Measurements from ENCODE around the gene SERPING1. TPM values are rescaled to one million over a fixed set of nuclear protein-coding genes. Genes with fewer than 3 reads are reported as not detected.

SERPING1 gene
- total RNA-seq, 1 experiment from 2014 or later, result 1.3 TPM

- Histone ChIP-seq H3K9me3 (ENCODE audit: control insufficient read depth, insufficient read depth, low read depth, low read length) (no peaks in the 10 kb centered on the region), H3K27me3 (ENCODE audit: control insufficient read depth, insufficient read depth, low read length) (no peaks in the 10 kb centered on the region), H3K36me3 (ENCODE audit: control insufficient read depth, insufficient read depth, low read length) (no peaks in the 10 kb centered on the region), H3K27ac (ENCODE audit: low read length) (no peak overlapping the region), H3K4me1 (ENCODE audit: control insufficient read depth, insufficient read depth, low read length) (no peaks in the 10 kb centered on the region), H3K4me3 (ENCODE audit: low read depth in 2 of 2, low read length in 2 of 2) (no peak overlapping the region)
- ATAC-seq (no peak), DNase-seq (ENCODE audit: low read depth, low spot score) (no peak)
- ChIA-PET CTCF (no interaction called here), POLR2A (no interaction called here)
- intact Hi-C loops (cut with micrococcal nuclease; ENCODE audit: unreplicated experiment) (no loop called here), in situ Hi-C loops (cut with HindIII; ENCODE audit: low pct_unique_long_range_greater_than_20kb, low sequenced_read_pairs) (no loop called here)
- no TSS peak for BruUV-seq (replicated peaks)
- TF ChIP-seq TCF7L2 (IDR thresholded peaks at IDR 0.05; ENCODE audit: low read depth, low read length) (no peak), SIN3A (IDR thresholded peaks at IDR 0.05; ENCODE audit: borderline replicate concordance, insufficient read depth, low read depth, low read length) (no peak), REST (IDR thresholded peaks at IDR 0.05; ENCODE audit: insufficient read depth in 1 of 2, low read depth in 2 of 2, low read length in 1 of 2) (no peak), POLR2AphosphoS5 (IDR thresholded peaks at IDR 0.05; ENCODE audit: low read depth, low read length) (no peak), CTCF (IDR thresholded peaks at IDR 0.05) (no peak)
These were observed 42.1 kb upstream of the SERPING1 start for GRCh38 chr11:57555393-57555792.

- ATAC-seq (no peak), DNase-seq (ENCODE audit: low read depth, low spot score) (no peak)
- intact Hi-C loops (cut with micrococcal nuclease; ENCODE audit: unreplicated experiment), result no loop called here
- no peak overlapping the region for H3K4me3 ChIP-seq (ENCODE audit: low read depth in 2 of 2, low read length in 2 of 2)
- no peaks in the 10 kb centered on the region for H3K4me1 ChIP-seq (ENCODE audit: control insufficient read depth, insufficient read depth, low read length)
- H3K9me3 ChIP-seq (ENCODE audit: control insufficient read depth, insufficient read depth, low read depth, low read length), result no peaks in the 10 kb centered on the region
- H3K36me3 ChIP-seq (ENCODE audit: control insufficient read depth, insufficient read depth, low read length), result no peaks in the 10 kb centered on the region
- TF ChIP-seq SIN3A (IDR thresholded peaks at IDR 0.05; ENCODE audit: borderline replicate concordance, insufficient read depth, low read depth, low read length) (no peak), POLR2AphosphoS5 (IDR thresholded peaks at IDR 0.05; ENCODE audit: low read depth, low read length) (no peak), TCF7L2 (IDR thresholded peaks at IDR 0.05; ENCODE audit: low read depth, low read length) (no peak), CTCF (IDR thresholded peaks at IDR 0.05) (no peak), REST (IDR thresholded peaks at IDR 0.05; ENCODE audit: insufficient read depth in 1 of 2, low read depth in 2 of 2, low read length in 1 of 2) (no peak)
- H3K27ac ChIP-seq (ENCODE audit: low read length), result no peak overlapping the region
- in situ Hi-C loops (cut with HindIII; ENCODE audit: low pct_unique_long_range_greater_than_20kb, low sequenced_read_pairs), result no loop called here
- H3K27me3 ChIP-seq (ENCODE audit: control insufficient read depth, insufficient read depth, low read length), result no peaks in the 10 kb centered on the region
- ChIA-PET POLR2A (no interaction called here), CTCF (no interaction called here)
- BruUV-seq (replicated peaks), result no TSS peak
These were observed 41.4 kb upstream of the SERPING1 start for GRCh38 chr11:57556041-57556440.
